GM10248 (cell line): ENCODE data around the gene CAPRIN2.

Experiments used
- CTCF ChIA-PET: fragments of 300-600 bp; sonication (Branson Sonifier 250); formaldehyde crosslinking; extraction: SDS; loops from one replicate; lab custom pipeline; 2021; ENCODE audit warnings: antibody characterized with exemption; lab: Yijun Ruan, JAX
- POLR2A ChIA-PET: fragments of 350-650 bp; sonication (Branson Sonifier 250); formaldehyde crosslinking; extraction: SDS; loops from one replicate; lab custom pipeline; 2020; ENCODE audit warnings: antibody characterized with exemption; lab: Yijun Ruan, JAX
- DNase-seq: peaks from one replicate; pipeline ENCODE4 v3.0.0; 2012; ENCODE audit errors: extremely low spot score
- TF ChIP-seq, protein P1 (sequence below): IDR thresholded peaks from 2 replicates; pipeline ENCODE4 v1.5.1; 2012; ENCODE audit warnings: mild to moderate bottlenecking, low read depth; ENCODE audit errors: extremely low read depth, missing control alignments, control extremely low read depth

The CAPRIN2 gene, protein sequence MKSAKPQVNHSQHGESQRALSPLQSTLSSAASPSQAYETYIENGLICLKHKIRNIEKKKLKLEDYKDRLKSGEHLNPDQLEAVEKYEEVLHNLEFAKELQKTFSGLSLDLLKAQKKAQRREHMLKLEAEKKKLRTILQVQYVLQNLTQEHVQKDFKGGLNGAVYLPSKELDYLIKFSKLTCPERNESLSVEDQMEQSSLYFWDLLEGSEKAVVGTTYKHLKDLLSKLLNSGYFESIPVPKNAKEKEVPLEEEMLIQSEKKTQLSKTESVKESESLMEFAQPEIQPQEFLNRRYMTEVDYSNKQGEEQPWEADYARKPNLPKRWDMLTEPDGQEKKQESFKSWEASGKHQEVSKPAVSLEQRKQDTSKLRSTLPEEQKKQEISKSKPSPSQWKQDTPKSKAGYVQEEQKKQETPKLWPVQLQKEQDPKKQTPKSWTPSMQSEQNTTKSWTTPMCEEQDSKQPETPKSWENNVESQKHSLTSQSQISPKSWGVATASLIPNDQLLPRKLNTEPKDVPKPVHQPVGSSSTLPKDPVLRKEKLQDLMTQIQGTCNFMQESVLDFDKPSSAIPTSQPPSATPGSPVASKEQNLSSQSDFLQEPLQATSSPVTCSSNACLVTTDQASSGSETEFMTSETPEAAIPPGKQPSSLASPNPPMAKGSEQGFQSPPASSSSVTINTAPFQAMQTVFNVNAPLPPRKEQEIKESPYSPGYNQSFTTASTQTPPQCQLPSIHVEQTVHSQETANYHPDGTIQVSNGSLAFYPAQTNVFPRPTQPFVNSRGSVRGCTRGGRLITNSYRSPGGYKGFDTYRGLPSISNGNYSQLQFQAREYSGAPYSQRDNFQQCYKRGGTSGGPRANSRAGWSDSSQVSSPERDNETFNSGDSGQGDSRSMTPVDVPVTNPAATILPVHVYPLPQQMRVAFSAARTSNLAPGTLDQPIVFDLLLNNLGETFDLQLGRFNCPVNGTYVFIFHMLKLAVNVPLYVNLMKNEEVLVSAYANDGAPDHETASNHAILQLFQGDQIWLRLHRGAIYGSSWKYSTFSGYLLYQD

DNA sequence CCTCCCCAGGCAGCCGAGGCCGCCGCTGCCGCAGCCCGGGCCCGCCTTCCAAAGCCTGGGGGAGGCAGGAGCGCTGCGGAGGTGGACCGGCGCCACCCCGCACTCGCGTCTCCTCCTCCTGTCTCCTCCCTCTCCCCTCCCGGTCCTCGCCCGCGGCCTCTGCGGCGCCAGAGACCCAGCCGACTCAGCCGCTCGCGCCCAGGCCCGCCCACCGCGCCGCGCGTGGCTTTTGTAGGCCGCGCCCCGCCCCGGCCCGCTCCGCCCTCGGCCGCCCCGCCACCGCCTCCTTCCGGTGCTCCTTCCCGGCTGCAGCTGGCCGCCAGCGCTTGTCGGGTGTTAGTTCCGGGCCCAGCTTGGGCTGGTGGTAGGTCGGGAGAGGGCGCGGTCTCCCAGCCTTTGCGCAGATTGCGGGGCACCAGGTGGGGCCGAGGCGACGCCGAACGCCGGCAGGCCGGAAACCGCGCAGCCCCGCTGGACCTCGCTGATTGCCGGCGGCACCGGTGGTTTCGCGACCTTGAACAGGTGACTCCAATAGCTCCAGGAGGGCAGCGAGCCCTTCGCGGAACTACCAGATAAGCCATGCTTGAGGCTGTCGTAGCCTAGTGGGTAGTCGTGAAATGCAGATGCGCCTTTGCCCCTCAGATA is at the start of gene CAPRIN2:
Gene CAPRIN2, minus strand, starts transcription at position 202 of the 645 bp plus-strand sequence. CDS start 1,431 bp downstream, outside the sequence.
- peak; percentile 92 for DNase-seq
- CTCF ChIA-PET, result interaction anchor here (0.6 to 4.0 kb wide), 8 partner anchors 10 to 93 kb away, joined by 3 to 25 read pairs (median 4); no protein-coding TSS in a partner anchor
- TF ChIP-seq, protein P1, sequence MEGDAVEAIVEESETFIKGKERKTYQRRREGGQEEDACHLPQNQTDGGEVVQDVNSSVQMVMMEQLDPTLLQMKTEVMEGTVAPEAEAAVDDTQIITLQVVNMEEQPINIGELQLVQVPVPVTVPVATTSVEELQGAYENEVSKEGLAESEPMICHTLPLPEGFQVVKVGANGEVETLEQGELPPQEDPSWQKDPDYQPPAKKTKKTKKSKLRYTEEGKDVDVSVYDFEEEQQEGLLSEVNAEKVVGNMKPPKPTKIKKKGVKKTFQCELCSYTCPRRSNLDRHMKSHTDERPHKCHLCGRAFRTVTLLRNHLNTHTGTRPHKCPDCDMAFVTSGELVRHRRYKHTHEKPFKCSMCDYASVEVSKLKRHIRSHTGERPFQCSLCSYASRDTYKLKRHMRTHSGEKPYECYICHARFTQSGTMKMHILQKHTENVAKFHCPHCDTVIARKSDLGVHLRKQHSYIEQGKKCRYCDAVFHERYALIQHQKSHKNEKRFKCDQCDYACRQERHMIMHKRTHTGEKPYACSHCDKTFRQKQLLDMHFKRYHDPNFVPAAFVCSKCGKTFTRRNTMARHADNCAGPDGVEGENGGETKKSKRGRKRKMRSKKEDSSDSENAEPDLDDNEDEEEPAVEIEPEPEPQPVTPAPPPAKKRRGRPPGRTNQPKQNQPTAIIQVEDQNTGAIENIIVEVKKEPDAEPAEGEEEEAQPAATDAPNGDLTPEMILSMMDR, result peak; percentile 64
- POLR2A ChIA-PET, result no interaction called here

DNA sequence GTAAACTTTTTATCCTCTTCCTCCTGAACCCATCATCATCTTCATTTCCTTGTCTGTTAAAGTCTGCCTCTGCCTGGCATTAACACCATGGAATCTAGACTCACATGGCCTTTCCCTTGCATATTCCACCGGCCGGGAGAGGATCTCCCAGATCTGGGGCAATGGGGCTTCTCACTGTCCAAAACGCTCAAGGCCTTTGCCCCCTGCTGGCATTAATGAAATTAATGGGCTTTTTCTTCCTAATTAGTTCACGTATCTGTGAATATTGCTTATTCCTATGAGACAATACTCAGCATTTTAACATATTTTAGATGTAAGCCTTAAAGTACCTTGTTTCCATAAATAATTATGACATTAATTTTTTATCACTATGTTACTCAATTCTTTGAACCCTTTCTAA is 42.9 kb upstream of the CAPRIN2 start:
- TF ChIP-seq, protein P1, result no peak
- ChIA-PET POLR2A (no interaction called here), CTCF (interaction anchor here (1.6 kb wide), 1 partner anchor 10 kb away, joined by 5 read pairs; no protein-coding TSS in a partner anchor)
- DNase-seq, result no peak

DNA sequence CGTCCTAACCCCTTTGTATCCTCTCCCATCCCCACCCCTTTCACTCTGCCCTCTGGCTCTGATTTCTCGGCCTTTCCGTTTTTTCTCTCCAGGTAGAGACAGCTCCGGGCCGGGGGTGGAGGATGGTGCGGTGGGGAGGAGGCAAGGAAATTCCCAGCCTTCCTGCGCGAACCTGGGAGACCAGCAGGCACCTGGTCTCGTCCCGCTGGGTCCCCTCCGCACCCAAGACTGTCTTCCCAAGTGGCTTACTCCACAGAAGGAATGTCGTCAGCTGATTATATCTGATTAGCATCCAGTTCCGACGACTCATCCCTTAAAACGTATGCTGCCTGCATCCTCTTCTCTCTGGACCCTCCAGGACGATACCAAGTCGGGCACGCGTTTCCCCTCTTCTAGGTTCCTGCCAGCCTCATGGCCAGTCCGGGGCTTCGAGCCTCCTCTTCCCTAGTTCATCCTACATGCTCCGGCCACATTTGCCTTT is 42.2 kb upstream of the CAPRIN2 start:
- POLR2A ChIA-PET, result no interaction called here
- DNase-seq, result no peak
- CTCF ChIA-PET, result interaction anchor here (1.8 kb wide), 1 partner anchor 11 kb away, joined by 9 read pairs; no protein-coding TSS in a partner anchor
- TF ChIP-seq, protein P1, result no peak

DNA sequence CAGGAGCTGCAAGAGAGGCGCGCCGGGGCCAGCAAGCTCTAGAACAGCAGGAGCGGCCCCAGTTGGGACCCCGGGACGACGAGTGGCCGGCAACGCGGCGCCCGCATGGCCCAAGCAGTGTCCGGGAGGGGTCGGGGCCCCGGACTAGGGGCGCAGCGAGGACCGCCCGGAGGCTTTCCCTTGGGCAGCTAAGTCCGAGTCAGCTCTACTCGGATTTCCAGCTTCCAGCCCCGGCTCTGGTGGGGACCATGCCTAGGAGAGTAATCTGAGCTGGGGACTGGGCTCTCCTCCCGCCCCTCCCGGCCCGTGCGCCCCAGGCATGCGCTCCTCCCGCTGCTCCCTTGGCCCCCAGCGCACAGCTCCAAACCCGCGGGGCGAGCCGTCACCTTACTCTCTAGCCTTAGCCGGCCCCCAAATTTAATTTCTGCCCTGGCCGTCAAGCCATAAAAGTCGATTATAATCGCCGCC is 41.6 kb upstream of the CAPRIN2 start:
- TF ChIP-seq, protein P1, result no peak
- CTCF ChIA-PET, result interaction anchor here (1.1 to 1.8 kb wide), 2 partner anchors 11 to 29 kb away, joined by 3 to 9 read pairs; no protein-coding TSS in a partner anchor
- POLR2A ChIA-PET, result no interaction called here
- DNase-seq, result no peak

DNA sequence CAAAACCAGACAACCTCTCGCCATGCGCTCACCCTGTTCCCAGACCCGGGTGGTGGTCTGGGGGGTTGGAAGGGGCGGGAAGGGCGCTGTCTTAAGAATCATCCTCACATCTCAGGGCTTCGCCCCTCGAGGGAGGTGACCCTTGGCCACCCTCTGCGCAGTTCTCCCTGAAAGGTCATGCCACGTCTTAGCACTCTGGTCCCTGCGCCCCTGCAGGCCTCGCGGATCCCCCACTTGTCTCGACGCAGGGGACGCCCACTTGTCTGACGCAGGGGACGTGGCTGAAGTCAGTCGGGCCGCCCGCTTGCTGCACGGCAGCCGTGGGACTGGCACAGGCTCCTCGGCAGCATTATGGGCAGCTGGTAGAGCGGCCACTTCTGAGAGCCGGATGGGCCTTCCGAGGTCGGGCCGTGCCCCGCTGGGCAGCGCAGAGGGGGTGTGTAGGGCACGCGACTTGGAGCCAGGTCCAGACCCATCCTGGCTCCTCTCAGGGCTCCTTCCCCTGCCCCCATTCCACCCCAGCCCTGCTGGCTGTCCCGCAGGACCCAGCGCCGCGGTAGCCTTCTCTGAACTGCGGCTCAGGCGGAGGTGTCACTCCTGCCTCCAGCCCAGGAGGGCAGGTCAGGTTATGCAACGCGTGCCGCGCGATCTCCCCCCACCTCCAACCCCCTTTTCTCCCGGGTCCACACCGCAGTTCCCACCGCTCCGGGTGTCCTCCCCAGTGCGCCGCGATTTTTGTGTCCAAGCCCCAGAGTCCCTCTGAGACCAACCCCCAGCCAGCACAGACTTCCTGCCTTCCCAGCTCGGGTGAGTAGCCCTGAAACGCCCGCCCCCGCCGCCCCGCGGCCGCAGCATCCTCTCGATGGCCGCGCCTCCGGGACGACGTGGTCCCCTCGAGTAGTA is 40.9 kb upstream of the CAPRIN2 start:
- TF ChIP-seq, protein P1, result no peak
- CTCF ChIA-PET, result interaction anchor here (1.1 to 1.8 kb wide), 2 partner anchors 12 to 29 kb away, joined by 3 to 9 read pairs; no protein-coding TSS in a partner anchor
- POLR2A ChIA-PET, result no interaction called here
- peak; percentile 74 for DNase-seq
